Glutamatergic neuron (in vitro differentiated cells): ENCODE data around the gene CTNNBIP1. TPM values are rescaled to one million over a fixed set of nuclear protein-coding genes. Genes with fewer than 3 reads are reported as not detected.
A peak's percentile ranks its signal among the peaks of the same experiment; 100 is the strongest.

Source experiments
- DNase-seq: peaks from one replicate; pipeline ENCODE4 v3.0.0; 2022
- H3K27ac Mint-ChIP-seq: one replicate; pipeline ENCODE4 v1.8.0; 2020; ENCODE audit warnings: mild to moderate bottlenecking, mixed read lengths, inconsistent platforms; ENCODE audit not compliant: unreplicated experiment
- H3K27me3 Mint-ChIP-seq: one replicate; pipeline ENCODE4 v1.8.0; 2020; ENCODE audit warnings: mild to moderate bottlenecking, moderate library complexity, mixed read lengths, inconsistent platforms; ENCODE audit not compliant: unreplicated experiment
- H3K36me3 Mint-ChIP-seq: one replicate; pipeline ENCODE4 v1.8.0; 2020; ENCODE audit warnings: mild to moderate bottlenecking, mixed read lengths, inconsistent platforms; ENCODE audit not compliant: unreplicated experiment
- H3K4me1 Mint-ChIP-seq: one replicate; pipeline ENCODE4 v1.8.0; 2020; ENCODE audit warnings: mild to moderate bottlenecking, low read depth, mixed read lengths, inconsistent platforms; ENCODE audit not compliant: unreplicated experiment
- H3K4me3 Mint-ChIP-seq: one replicate; pipeline ENCODE4 v1.8.0; 2020; ENCODE audit warnings: mild to moderate bottlenecking, mixed read lengths, inconsistent platforms; ENCODE audit not compliant: unreplicated experiment
- H3K9me3 Mint-ChIP-seq: one replicate; pipeline ENCODE4 v1.8.0; 2020; ENCODE audit warnings: mild to moderate bottlenecking, moderate library complexity, mixed read lengths, inconsistent platforms; ENCODE audit not compliant: unreplicated experiment
- total RNA-seq: library from RNA; stranded (reverse); fragmentation: NEBNext Ultra II Directional; extraction: Animal tissue kit (Norgen Biotek cat#: 25700); gene quantifications from one replicate; pipeline ENCODE4 v1.2.1, GENCODE V29; 2021; ENCODE audit not compliant: unreplicated experiment
- TF ChIP-seq, protein P1 (sequence below): fragments of 200-600 bp; sonication (generic); IDR thresholded peaks from one replicate; pipeline ENCODE4 v1.5.0; 2021; ENCODE audit not compliant: partially characterized antibody, unreplicated experiment

The CTNNBIP1 gene
- total RNA-seq, 1 donor from 2014 or later, result 50.7 TPM

DNA sequence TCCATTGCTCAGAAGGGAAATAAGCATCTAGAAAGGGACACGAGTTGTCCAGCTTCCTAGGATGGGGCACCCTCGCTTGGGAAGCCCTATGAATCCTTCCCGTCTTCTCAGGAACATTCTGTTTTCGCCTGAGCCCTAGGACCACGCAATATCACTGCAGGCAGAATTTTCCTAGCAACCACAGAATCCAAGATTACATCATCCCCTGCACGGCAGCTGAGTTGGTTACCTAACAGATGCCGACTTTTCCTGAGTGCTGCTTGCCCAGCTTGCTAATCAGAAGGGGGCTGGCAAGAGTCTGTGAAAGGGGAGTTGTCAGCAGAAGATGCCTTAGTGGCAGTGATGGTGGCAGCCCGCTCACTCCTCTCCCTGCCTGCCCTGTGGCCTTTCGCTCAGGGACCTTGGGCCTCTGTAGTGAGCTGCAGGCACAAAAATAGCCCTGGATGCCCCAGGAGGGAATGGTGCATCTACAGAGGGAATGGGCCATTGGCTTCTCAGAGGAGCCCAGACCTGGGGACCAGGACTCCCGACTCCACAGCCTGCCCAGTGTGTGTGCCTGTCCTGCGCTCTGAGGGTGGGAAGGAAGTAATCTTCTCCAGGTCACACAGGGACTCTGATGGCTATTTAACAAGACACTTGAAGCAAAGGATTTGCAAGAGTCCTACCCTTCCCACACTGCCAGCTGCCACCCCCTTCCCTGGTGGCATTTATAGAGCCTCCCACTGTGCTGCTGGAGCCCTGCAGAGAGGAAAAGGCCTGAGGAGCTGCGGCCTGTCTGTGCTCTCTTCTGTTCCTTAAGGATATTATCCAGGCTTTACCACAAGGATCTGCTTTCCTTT is 57.4 kb downstream of the CTNNBIP1 start:
- H3K27me3 Mint-ChIP-seq, result peaks cover 5% of the 10 kb centered on the region
- peaks cover 5% of the 10 kb centered on the region for H3K9me3 Mint-ChIP-seq
- DNase-seq, result peak; percentile 62
- peaks cover 5% of the 10 kb centered on the region for H3K36me3 Mint-ChIP-seq
- H3K4me3 Mint-ChIP-seq, result no peak overlapping the region
- peak overlapping the region; percentile 93 for H3K27ac Mint-ChIP-seq
- peaks cover 10% of the 10 kb centered on the region for H3K4me1 Mint-ChIP-seq
- TF ChIP-seq, protein P1, sequence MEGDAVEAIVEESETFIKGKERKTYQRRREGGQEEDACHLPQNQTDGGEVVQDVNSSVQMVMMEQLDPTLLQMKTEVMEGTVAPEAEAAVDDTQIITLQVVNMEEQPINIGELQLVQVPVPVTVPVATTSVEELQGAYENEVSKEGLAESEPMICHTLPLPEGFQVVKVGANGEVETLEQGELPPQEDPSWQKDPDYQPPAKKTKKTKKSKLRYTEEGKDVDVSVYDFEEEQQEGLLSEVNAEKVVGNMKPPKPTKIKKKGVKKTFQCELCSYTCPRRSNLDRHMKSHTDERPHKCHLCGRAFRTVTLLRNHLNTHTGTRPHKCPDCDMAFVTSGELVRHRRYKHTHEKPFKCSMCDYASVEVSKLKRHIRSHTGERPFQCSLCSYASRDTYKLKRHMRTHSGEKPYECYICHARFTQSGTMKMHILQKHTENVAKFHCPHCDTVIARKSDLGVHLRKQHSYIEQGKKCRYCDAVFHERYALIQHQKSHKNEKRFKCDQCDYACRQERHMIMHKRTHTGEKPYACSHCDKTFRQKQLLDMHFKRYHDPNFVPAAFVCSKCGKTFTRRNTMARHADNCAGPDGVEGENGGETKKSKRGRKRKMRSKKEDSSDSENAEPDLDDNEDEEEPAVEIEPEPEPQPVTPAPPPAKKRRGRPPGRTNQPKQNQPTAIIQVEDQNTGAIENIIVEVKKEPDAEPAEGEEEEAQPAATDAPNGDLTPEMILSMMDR, result no peak

DNA sequence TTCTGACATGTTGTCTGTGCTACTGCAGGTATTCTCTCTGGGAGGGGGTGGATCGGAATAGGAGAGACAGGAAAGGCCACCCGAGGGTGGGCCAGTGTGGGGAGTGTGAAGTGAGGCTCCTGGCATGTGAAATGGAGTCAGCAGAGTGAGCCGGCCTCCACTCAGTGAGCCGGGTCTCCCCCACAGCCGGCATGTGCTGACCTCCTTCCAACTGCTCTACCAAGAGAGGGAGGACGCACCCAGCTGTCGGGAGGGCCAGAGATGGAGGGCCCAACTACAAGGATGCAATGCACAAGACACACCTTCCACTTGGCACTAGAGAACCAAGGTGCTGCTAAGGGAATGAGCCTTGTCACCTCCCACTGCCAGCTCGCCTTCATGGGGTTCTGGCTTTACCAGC is 58.1 kb downstream of the CTNNBIP1 start:
- peaks cover 5% of the 10 kb centered on the region for H3K36me3 Mint-ChIP-seq
- H3K27me3 Mint-ChIP-seq, result peaks cover 5% of the 10 kb centered on the region
- peaks cover 12% of the 10 kb centered on the region for H3K4me1 Mint-ChIP-seq
- H3K9me3 Mint-ChIP-seq, result peaks cover 5% of the 10 kb centered on the region
- peak overlapping the region; percentile 93 for H3K27ac Mint-ChIP-seq
- DNase-seq, result no peak
- H3K4me3 Mint-ChIP-seq, result no peak overlapping the region
- TF ChIP-seq, protein P1, result no peak

DNA sequence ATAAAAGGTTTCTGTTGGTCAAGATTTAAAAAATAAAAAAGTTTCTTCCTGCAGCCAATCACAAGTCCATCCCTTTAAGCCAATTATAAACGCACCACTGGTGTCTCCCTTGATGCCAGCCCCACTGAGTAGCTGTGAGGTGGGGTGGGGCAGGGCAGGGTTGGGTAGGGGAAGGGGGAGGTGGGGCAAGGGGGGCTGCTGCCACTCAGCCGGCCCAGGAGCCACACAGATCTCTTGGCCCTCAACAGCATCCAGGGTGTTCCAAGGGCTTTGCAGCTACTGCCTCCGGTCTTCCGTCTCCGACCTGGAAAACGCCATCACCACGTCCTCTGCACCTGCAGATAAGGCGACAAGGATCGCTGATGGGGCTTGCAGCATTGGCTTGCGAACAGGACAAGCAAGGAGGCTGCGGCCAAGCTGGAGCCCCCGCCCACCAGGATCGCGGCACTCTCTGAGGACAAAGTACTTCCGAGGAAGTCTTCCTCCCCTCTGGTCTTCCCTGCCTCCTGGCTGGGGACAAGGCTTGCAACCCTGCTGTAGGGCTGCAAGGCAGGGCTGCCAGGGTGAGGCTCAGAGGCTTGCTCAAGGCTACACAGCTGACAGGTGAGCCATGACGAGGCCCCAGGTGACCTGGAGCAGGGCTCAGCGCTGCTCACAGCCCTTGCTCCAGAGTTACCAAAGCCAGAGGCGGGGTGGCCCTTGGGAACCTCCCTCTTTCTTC is 59.5 kb downstream of the CTNNBIP1 start:
- no peak overlapping the region for H3K4me3 Mint-ChIP-seq
- H3K9me3 Mint-ChIP-seq, result peaks cover 5% of the 10 kb centered on the region
- no peak for DNase-seq
- H3K27me3 Mint-ChIP-seq, result peaks cover 7% of the 10 kb centered on the region
- H3K36me3 Mint-ChIP-seq, result peaks cover 5% of the 10 kb centered on the region
- TF ChIP-seq, protein P1, result no peak
- H3K4me1 Mint-ChIP-seq, result peaks cover 18% of the 10 kb centered on the region
- peak overlapping the region; percentile 34 for H3K27ac Mint-ChIP-seq

DNA sequence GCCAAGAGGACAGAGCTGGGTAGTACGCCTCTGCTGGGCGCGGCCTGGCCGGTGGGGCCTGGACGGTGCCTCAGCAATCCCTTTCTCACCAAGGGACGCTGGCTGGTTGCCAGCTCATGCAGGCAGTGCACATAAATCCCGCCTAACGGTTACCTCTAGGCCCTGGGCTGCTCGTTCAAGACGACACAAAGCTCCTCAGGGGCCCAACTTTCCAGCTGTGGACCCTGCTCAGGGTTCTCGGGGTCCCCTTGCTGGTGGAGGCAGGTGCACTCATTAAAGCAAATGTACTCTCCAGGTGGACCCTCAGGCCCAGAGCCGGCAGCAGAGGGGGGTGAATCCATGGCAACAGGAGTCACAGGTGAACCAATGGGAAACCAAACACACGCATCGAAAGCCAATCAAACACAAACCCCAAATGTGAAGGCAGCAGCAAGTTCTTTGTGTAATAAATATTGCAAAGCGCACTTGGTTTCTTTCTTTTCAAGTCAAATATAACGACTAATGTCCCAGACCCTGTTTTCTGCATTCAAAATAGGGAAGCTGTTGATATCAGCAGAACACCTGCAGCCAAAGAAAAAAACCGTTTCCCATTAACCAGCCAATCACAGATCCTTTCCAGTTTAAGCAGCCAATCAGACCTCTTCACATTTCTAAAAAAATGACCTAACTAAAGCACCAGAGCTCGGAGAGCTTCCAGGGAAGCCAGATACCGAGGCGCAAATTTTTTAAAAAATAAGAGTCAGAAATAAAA is 60.2 kb downstream of the CTNNBIP1 start:
- DNase-seq, result no peak

More for the DNA sequence above, 60.2 kb downstream of the CTNNBIP1 start:
- Mint-ChIP-seq H3K4me3 (no peak overlapping the region), H3K9me3 (peaks cover 7% of the 10 kb centered on the region), H3K4me1 (peaks cover 18% of the 10 kb centered on the region), H3K27ac (no peak overlapping the region), H3K36me3 (peaks cover 5% of the 10 kb centered on the region), H3K27me3 (peaks cover 7% of the 10 kb centered on the region)
- TF ChIP-seq, protein P1, result no peak
